Activated CD4-positive, alpha-beta memory T cell treated with anti-CD3 and anti-CD28 coated beads, Interleukin-2, amount 10 ng/mL, durations not matched to agents 7 days and 5 days (primary cell): ENCODE data around the gene SYNJ2. TPM values are rescaled to one million over a fixed set of nuclear protein-coding genes. Genes with fewer than 3 reads are reported as not detected.

Experiments used
- CTCF ChIA-PET: fragments of 350-600 bp; sonication (Branson Sonifier 250); formaldehyde crosslinking; loops from one replicate; lab custom pipeline; 2021; ENCODE audit warnings: antibody characterized with exemption, inconsistent platforms; lab: Charles Lee
- POLR2A ChIA-PET: fragments of 350-600 bp; sonication (Branson Sonifier 250); formaldehyde crosslinking; loops from one replicate; lab custom pipeline; 2021; ENCODE audit warnings: antibody characterized with exemption; lab: Charles Lee
- DNase-seq: peaks from one replicate; pipeline ENCODE4 v3.0.0-alpha.2; 2020
- H3K27ac Mint-ChIP-seq: one replicate; pipeline ENCODE4 v1.8.0; 2021; ENCODE audit warnings: mild to moderate bottlenecking, mixed read lengths
- H3K27me3 Mint-ChIP-seq: one replicate; pipeline ENCODE4 v1.8.0; 2021; ENCODE audit warnings: mixed read lengths
- H3K36me3 Mint-ChIP-seq: one replicate; pipeline ENCODE4 v1.8.0; 2021; ENCODE audit warnings: low read depth, mixed read lengths
- H3K4me1 Mint-ChIP-seq: one replicate; pipeline ENCODE4 v1.8.0; 2021; ENCODE audit warnings: mixed read lengths
- H3K4me3 Mint-ChIP-seq: one replicate; pipeline ENCODE4 v1.8.0; 2021; ENCODE audit warnings: mild to moderate bottlenecking, mixed read lengths
- H3K9me3 Mint-ChIP-seq: one replicate; pipeline ENCODE4 v1.8.0; 2021; ENCODE audit warnings: mixed read lengths
- total RNA-seq, 2 experiments: library from RNA; stranded (reverse); gene quantifications; one replicate each; pipeline ENCODE4 v1.2.3, GENCODE V29; 2021

The SYNJ2 gene
- total RNA-seq, 2 experiments from 2014 or later: 36.8 to 39.1 TPM

DNA sequence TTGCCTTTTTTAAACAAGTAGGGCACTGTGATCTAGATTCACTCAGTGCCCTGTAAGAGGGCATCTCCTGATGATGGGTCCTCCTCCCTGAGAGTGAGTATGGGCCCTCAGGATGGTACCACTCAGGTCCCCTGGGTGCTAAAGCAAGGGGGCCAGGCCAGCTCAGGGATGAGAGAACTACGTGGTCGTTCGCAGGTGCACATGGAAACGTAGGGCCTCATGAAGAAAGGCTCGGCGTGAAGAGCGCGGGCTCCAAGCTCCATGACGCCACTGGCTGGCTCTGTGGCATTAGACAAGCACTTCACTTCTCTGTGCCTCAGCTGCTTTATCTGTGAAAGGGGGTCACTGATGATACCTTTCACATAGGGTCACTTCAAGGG lies 50.7 kb downstream of the SYNJ2 start:
- DNase-seq: no peak
- CTCF ChIA-PET: interaction anchor here (1.1 to 1.6 kb wide), 3 partner anchors 15 to 272 kb away, joined by 3 to 6 read pairs (median 3); no protein-coding TSS in a partner anchor
- Mint-ChIP-seq H3K36me3 (peaks cover 61% of the 10 kb centered on the region), H3K4me3 (no peak overlapping the region), H3K4me1 (peaks cover 36% of the 10 kb centered on the region), H3K27me3 (no peaks in the 10 kb centered on the region), H3K27ac (peak overlapping the region; percentile 16), H3K9me3 (no peaks in the 10 kb centered on the region)
- POLR2A ChIA-PET: interaction anchor here (1.4 to 3.0 kb wide), 4 partner anchors 14 to 51 kb away, joined by 3 to 13 read pairs (median 6); partner anchors contain the start of gene SYNJ2

GRCh38 chr6:158033077-158033750 lies 51.6 kb downstream of the SYNJ2 start:
- no peaks in the 10 kb centered on the region for H3K9me3 Mint-ChIP-seq
- DNase-seq: no peak
- no peak overlapping the region for H3K27ac Mint-ChIP-seq
- H3K27me3 Mint-ChIP-seq: no peaks in the 10 kb centered on the region
- no peak overlapping the region for H3K4me3 Mint-ChIP-seq
- ChIA-PET CTCF (interaction anchor here (1.1 kb wide), 1 partner anchor 39 kb away, joined by 3 read pairs; no protein-coding TSS in a partner anchor), POLR2A (interaction anchor here (3.0 kb wide), 1 partner anchor 50 kb away, joined by 13 read pairs; the partner anchor contains the start of gene SYNJ2)
- H3K4me1 Mint-ChIP-seq: peaks cover 28% of the 10 kb centered on the region
- peaks cover 61% of the 10 kb centered on the region for H3K36me3 Mint-ChIP-seq

DNA sequence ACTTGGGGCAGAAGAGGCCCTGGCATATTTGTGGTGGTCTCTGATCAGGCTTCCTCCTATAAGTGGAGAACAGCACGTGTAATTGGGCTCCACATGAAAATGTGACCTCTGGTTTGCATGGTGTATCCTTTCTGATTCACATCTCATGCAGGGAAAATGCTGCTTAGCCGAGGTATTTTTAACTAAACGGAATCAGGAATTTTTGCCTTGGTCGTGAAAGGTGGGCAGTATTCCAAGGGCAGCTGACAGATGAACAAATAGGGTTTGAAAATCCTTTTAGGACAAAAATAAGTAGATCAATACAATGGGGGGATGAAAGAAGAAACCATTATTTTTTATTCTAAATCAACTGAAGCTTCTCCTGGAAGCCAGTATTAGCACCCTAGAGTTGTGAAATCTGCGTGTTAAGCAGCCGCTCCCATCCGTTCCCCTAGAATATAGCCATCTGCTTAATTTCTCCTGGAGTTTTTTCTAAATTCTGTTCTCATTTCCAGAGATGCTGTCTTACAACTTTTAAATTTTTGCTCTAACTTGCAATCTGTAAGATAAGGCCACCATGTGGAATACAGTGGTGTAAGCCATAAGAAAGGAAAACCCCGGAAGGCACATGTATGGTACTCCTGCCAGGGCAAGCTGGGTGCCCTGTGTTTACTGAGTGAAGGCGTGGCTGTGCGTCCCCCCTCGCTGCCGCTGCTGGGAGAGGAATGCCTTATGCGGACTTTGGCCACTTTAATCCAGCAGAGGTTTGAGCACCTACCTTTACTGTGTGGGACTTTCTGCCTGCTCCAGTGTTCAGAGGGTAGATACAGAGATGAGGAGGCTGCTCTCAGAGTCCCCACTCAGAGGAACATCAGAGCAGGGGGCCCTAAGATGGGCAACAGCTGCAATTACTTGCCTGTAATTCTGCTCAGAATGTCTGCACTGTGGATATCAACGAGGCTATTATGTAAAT lies 52.4 kb downstream of the SYNJ2 start:
- Mint-ChIP-seq H3K36me3 (peaks cover 62% of the 10 kb centered on the region), H3K4me1 (peaks cover 33% of the 10 kb centered on the region), H3K27ac (no peak overlapping the region), H3K9me3 (no peaks in the 10 kb centered on the region), H3K27me3 (no peaks in the 10 kb centered on the region), H3K4me3 (no peak overlapping the region)
- ChIA-PET POLR2A (no interaction called here), CTCF (no interaction called here)
- no peak for DNase-seq

DNA sequence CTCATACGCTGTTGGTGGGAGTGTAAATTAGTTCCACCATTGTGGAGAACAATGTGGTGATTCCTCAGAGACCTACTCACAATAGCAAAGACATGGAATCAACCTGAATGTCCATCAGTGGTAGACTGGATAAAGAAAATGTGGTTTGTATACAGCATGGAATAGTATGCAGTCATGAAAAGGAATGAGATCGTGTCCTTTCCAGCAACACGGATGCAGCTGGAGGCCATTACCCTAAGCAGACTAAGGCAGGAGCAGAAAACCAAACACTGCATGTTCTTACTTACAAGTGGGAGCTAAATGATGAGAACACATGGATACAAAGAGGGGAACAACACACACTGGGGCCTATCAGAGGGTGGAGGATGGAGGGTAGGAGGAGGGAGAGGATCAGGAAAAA lies 54.6 kb downstream of the SYNJ2 start:
- POLR2A ChIA-PET: interaction anchor here (1.9 kb wide), 1 partner anchor 11 kb away, joined by 8 read pairs; no protein-coding TSS in a partner anchor
- H3K27ac Mint-ChIP-seq: no peak overlapping the region
- CTCF ChIA-PET: interaction anchor here (3.7 kb wide), 1 partner anchor 10 kb away, joined by 18 read pairs; no protein-coding TSS in a partner anchor
- H3K36me3 Mint-ChIP-seq: peaks cover 55% of the 10 kb centered on the region
- no peak for DNase-seq
- H3K4me3 Mint-ChIP-seq: no peak overlapping the region
- H3K4me1 Mint-ChIP-seq: peaks cover 40% of the 10 kb centered on the region
- H3K27me3 Mint-ChIP-seq: no peaks in the 10 kb centered on the region
- no peaks in the 10 kb centered on the region for H3K9me3 Mint-ChIP-seq

GRCh38 chr6:158037021-158037420 lies 55.4 kb downstream of the SYNJ2 start:
- peaks cover 54% of the 10 kb centered on the region for H3K36me3 Mint-ChIP-seq

DNA sequence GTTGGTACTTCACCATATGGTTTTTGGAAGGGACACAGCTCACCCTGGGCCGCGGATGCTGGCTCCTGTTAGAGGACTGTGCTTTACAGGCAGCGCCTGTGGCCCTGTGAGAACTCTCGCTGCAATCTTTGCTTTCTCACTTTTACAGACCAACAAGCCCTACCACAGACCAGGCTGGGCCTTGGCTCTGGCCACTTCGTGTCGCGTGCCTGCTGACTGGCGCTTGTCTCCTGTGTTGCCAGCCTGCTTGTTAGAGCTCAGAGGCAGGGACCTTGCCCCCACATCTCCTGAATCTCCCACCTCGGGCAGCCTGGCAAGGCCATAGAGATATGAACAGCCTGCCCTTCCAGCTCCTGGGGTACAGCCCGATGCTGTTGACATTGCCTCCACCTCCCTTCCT lies 56.1 kb downstream of the SYNJ2 start:
- no peak for DNase-seq
- H3K27ac Mint-ChIP-seq: no peak overlapping the region
- peaks cover 54% of the 10 kb centered on the region for H3K36me3 Mint-ChIP-seq
- peaks cover 39% of the 10 kb centered on the region for H3K4me1 Mint-ChIP-seq
- CTCF ChIA-PET: interaction anchor here (1.1 to 3.7 kb wide), 2 partner anchors 11 to 34 kb away, joined by 3 to 18 read pairs; no protein-coding TSS in a partner anchor
- H3K4me3 Mint-ChIP-seq: no peak overlapping the region
- POLR2A ChIA-PET: interaction anchor here (1.9 to 2.6 kb wide), 2 partner anchors 9 to 10 kb away, joined by 8 to 15 read pairs; no protein-coding TSS in a partner anchor
- H3K27me3 Mint-ChIP-seq: no peaks in the 10 kb centered on the region
- no peaks in the 10 kb centered on the region for H3K9me3 Mint-ChIP-seq

More at GRCh38 chr6:158037021-158037420, 55.4 kb downstream of the SYNJ2 start:
- Mint-ChIP-seq H3K4me1 (peaks cover 39% of the 10 kb centered on the region), H3K27me3 (no peaks in the 10 kb centered on the region), H3K27ac (no peak overlapping the region), H3K4me3 (no peak overlapping the region), H3K9me3 (no peaks in the 10 kb centered on the region)
- CTCF ChIA-PET: interaction anchor here (3.7 kb wide), 1 partner anchor 11 kb away, joined by 18 read pairs; no protein-coding TSS in a partner anchor
- POLR2A ChIA-PET: interaction anchor here (1.9 kb wide), 1 partner anchor 10 kb away, joined by 8 read pairs; no protein-coding TSS in a partner anchor
- no peak for DNase-seq

- no peak for DNase-seq
- peaks cover 39% of the 10 kb centered on the region for H3K4me1 Mint-ChIP-seq
- no peaks in the 10 kb centered on the region for H3K27me3 Mint-ChIP-seq
- H3K4me3 Mint-ChIP-seq: no peak overlapping the region
- peak overlapping the region; percentile 3 for H3K27ac Mint-ChIP-seq
- no peaks in the 10 kb centered on the region for H3K9me3 Mint-ChIP-seq
- CTCF ChIA-PET: interaction anchor here (1.1 to 3.7 kb wide), 3 partner anchors 12 to 34 kb away, joined by 3 to 18 read pairs (median 12); no protein-coding TSS in a partner anchor
- peaks cover 53% of the 10 kb centered on the region for H3K36me3 Mint-ChIP-seq
- POLR2A ChIA-PET: interaction anchor here (1.9 to 2.6 kb wide), 2 partner anchors 9 to 11 kb away, joined by 8 to 15 read pairs; no protein-coding TSS in a partner anchor
These were observed 56.9 kb downstream of the SYNJ2 start for GRCh38 chr6:158038291-158039177.

GRCh38 chr6:158039178-158039557 lies 57.5 kb downstream of the SYNJ2 start:
- H3K36me3 Mint-ChIP-seq: peaks cover 51% of the 10 kb centered on the region
- H3K27me3 Mint-ChIP-seq: no peaks in the 10 kb centered on the region
- ChIA-PET POLR2A (interaction anchor here (2.6 kb wide), 1 partner anchor 11 kb away, joined by 15 read pairs; no protein-coding TSS in a partner anchor), CTCF (interaction anchor here (3.0 kb wide), 1 partner anchor 13 kb away, joined by 12 read pairs; no protein-coding TSS in a partner anchor)
- H3K9me3 Mint-ChIP-seq: no peaks in the 10 kb centered on the region
- H3K4me3 Mint-ChIP-seq: no peak overlapping the region
- no peak for DNase-seq
- peaks cover 39% of the 10 kb centered on the region for H3K4me1 Mint-ChIP-seq
- H3K27ac Mint-ChIP-seq: peak overlapping the region; percentile 42

DNA sequence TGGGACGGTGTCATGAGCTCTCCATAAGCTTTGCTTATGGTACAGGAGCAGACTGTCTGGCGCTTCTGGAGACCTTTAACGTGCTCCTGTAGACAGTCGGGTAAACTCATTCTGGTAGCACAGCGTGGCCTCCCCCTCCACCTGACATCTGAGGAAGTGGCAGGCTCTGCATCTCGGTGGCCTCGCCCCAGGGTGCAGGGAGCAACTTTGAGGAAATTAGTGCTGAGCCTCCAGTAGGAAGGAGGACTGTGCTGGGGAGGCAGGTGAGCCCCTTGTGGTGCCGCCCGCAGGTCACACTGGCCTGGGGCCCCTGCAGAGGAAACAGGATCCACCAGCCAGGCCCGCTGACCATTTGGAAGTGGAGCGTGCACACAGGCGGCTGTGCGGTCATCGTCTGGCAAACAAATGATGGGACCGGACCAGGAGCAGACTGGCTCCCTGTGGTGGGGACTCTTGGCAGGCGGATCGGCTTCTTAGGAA lies 57.9 kb downstream of the SYNJ2 start:
- ChIA-PET CTCF (interaction anchor here (3.0 kb wide), 1 partner anchor 14 kb away, joined by 12 read pairs; no protein-coding TSS in a partner anchor), POLR2A (interaction anchor here (0.5 to 2.6 kb wide), 2 partner anchors 12 kb away, joined by 3 to 15 read pairs; no protein-coding TSS in a partner anchor)
- H3K4me1 Mint-ChIP-seq: peaks cover 39% of the 10 kb centered on the region
- peaks cover 51% of the 10 kb centered on the region for H3K36me3 Mint-ChIP-seq
- DNase-seq: peak; percentile 48
- peak overlapping the region; percentile 42 for H3K27ac Mint-ChIP-seq
- H3K27me3 Mint-ChIP-seq: no peaks in the 10 kb centered on the region
- H3K4me3 Mint-ChIP-seq: no peak overlapping the region
- no peaks in the 10 kb centered on the region for H3K9me3 Mint-ChIP-seq

DNA sequence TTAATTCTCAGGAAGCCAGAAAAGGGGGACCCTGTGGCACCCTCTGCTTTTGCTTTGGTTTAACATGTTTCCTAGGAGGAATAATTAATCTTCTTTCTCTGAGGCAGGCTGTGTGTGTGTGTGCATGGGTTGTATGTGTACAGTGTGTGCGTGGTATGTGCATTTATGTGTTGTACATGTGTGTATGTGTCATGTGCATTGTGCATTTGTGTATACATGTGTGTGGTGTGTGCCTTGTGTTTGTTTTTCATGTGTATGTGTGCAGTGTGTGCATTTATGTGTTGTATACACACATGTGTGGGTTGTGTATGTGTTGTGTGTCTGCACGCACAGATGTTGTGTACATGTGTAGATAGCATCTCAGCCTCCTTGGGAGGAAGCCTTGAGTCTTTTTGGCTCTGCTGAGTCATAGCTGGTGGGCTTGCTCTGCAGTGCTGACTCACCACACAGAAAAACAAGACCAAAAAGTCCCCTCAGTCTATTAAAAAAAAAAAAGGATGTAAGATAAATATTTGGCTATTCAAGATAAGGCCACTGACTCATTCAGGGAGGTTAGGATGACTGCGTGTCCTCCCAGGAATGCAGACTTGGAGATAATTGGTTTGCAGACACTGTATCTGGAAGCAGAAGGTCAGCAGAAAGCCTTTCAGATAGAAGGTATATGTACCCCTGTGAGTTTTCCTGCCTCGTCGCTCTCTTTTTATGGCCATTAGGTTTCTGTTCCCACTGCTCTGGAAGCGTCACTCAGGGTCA lies 58.6 kb downstream of the SYNJ2 start:
- peak; percentile 53 for DNase-seq
- Mint-ChIP-seq H3K27ac (peak overlapping the region; percentile 79), H3K4me3 (no peak overlapping the region), H3K4me1 (peaks cover 39% of the 10 kb centered on the region), H3K27me3 (no peaks in the 10 kb centered on the region), H3K9me3 (no peaks in the 10 kb centered on the region), H3K36me3 (peaks cover 49% of the 10 kb centered on the region)
- ChIA-PET CTCF (interaction anchor here (1.7 to 3.0 kb wide), 2 partner anchors 9 to 14 kb away, joined by 4 to 12 read pairs; no protein-coding TSS in a partner anchor), POLR2A (interaction anchor here (0.5 to 2.6 kb wide), 6 partner anchors 9 to 15 kb away, joined by 3 to 15 read pairs (median 4); no protein-coding TSS in a partner anchor)
